ENCODE data around the gene PSTPIP2.
"Not testable (repeated sequence)": the region's sequence is repeated elsewhere in the genome, so short reads cannot be mapped to it uniquely, and the experiment has no call there.

PSTPIP2 gene

GRCh38 chr18:46071653-46072375 lies at the start of gene PSTPIP2:
Gene PSTPIP2, minus strand, starts transcription at chr18:46072260. Its CDS starts 72 bp downstream, at chr18:46072188.
- no peak for DNase-seq (ENCODE audit: low read depth in 2 of 2)

- no peak for DNase-seq (ENCODE audit: low read depth in 2 of 2)
Measured at GRCh38 chr18:46113751-46114150, 41.7 kb upstream of the PSTPIP2 start.

- DNase-seq (ENCODE audit: low read depth in 2 of 2): no peak
Measured at GRCh38 chr18:46110406-46110805, 38.3 kb upstream of the PSTPIP2 start.

DNA sequence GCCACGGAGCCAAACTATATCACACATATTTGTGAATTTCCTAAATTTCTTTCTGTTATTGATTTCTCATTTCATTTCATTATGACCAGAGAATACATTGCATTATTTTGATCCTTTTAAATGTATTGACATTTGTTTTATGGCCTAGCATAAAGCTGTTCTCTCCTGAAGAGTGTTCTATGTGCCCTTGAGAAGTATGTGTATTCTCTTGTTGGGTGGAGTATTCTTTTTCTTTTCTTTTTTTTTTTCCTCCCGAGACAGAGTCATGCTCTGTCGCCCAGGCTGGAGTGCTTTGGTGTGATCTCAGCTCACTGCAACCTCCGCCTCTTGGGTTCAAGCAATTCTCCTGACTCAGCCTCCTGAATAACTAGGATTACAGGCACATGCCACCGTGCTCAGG lies 37.3 kb upstream of the PSTPIP2 start:
- DNase-seq (ENCODE audit: low read depth in 2 of 2): no peak

DNA sequence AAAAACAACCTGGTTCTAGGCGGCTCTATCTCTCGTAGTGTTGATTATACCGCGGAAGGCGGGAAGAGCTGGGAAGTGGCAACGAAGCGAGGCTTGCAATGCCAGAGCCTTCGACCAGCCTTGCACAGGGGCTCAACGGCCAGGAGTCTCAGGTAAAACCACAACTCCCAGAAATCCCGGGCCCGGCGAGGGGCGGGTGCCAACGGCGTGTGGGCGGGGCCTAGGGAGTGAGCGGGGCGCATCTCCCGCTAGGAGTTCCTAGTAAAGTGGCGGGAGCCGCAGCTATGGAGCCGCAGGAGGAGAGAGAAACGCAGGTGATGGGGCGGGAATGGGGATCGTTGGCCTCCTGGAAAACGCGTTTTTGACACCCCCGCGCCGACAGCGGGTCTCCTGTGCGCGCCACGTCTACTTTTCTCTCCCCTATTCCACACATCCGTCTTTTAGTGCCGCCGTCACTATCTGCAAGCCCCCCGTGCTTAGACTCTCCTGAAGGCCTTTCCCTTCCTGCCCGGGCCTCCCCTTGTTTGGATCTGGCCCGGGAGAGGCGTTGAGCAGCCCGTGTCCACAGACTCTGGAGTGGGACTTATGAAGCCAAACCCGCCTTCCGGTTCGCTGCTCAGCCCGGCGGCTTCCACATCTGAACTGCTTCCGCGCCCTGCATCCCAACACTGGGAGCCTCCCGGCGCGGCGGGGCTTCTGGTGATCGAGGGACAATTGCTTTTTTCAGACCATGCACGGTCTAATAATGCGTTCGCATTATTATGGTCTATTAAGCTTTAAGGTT lies 32.3 kb upstream of the PSTPIP2 start, which contains the start of gene HAUS1:
Gene HAUS1, plus strand, starts transcription at position 258 of the 784 bp plus-strand sequence. Its CDS starts 27 bp downstream, at position 285.
- DNase-seq (ENCODE audit: low read depth in 2 of 2): peak; percentile 67 to 69

DNA sequence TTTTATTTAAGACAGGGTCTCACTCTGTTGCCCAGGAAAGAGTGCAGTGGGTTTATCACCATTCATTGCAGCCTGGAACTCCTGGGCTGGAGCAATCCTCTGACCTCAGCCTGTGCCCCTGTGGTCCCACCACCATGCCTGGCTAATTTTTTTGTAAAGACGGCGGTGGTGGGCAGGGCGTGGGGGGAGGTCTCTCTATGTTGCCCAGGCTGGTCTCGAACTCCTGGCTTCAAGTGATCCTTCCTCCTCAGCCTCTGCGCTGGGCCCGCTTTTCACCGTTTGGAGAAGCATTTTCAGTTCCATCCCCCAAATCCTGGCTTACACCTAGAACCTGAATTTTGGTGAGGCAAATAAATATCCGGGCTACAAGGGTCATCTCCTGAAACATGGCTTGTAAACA lies 27.4 kb upstream of the PSTPIP2 start:
- no peak for DNase-seq (ENCODE audit: low read depth in 2 of 2)

GRCh38 chr18:46098616-46098933 lies 26.5 kb upstream of the PSTPIP2 start:
- no peak for DNase-seq (ENCODE audit: low read depth in 2 of 2)

DNA sequence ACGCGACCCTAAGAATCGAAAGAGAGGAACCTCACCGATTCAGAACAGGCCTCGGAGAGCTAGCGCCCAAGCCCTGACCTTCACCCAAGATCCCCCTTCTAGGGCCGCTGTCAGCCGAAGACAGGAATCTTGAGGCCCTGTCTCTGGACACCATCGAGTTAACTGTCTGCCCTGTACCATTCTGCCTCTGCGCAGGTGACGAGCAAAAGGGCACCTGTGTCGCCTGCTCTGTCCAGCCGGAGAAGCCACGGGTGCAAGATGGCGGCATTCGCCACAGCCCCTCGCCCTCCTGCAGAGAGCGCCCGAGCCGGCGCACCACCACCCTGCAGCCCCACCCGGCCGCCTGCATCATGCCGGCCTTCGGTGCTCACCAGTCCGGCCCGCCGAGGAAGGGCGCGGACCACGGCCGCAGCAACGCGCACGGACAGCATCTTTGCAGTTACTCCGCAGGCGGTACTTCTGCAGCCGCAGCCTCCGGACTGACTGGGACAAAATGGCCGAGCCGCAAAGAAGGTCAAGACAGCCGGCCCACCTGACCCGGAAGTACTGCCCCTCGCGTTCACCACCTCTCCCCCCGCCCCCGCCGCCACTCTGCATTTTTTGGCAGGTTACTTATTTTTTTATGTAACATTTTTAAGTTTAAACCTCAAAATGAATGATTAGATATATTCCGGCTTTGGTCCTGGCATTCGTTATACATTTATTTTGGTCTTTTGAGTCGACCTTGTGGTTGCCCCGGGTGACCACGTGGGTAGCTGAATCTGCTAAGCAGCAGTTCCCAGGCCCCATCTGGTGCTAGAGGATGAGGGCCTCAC lies 25.9 kb upstream of the PSTPIP2 start, which contains the start of gene ATP5F1A:
Gene ATP5F1A, minus strand, starts transcription at position 496 of the 815 bp plus-strand sequence. Its CDS starts 65 bp downstream, at position 431.
- DNase-seq (ENCODE audit: low read depth in 2 of 2): peak; percentile 57 to 60

GRCh38 chr18:46097431-46097800 lies 25.4 kb upstream of the PSTPIP2 start:
- DNase-seq (ENCODE audit: low read depth in 2 of 2): no peak

DNA sequence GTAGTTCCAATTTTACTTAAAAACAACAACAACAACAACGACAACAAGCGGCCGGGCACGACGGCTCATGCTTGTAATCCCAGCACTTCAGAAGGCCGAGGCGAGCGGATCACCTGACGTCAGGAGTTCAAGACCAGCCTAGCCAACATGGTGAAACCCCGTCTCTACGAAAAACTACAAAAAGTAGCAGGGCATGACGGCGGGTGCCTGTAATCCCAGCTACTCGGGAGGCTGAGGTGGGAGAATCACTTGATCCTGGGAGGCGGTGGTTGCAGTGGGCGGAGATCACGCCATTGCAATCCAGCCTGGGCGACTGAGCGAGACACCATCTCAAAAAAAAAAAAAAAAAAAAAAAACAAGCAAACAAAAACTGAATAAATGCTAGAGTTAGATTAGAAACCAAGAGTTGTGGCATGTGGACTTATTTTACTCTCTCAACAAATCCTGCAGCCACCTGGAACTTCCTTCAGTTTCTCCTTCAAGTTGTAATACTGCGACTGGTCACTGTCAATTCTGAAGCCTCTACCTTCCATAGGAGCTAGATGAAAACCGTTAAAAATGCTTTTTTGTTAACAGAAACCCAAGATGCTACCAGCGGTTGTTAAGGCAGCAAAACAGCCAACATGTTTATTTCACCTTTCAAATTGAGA lies 24.7 kb upstream of the PSTPIP2 start:
- no peak for DNase-seq (ENCODE audit: low read depth in 2 of 2)

DNA sequence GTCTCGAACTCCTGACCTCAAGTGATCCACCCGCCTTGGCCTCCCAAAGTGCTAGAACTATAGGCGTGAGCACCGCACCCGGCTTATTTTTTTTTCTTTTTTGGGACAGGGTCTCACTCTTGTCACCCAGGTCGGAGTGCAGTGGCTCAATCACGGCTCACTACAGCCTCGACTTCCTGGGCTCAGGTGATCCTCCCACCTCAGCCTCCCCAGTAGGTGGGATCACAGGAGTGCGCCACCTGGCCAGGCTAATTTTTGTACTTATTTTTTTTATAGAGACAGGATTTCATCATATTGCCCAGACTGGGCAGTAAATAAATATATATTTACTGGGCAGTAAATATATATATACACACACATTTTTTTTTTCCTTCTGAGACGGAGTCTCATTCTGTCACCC lies 23.5 kb upstream of the PSTPIP2 start:
- no peak for DNase-seq (ENCODE audit: low read depth in 2 of 2)

- not testable (repeated sequence) for DNase-seq (ENCODE audit: low read depth in 2 of 2)
Measured at GRCh38 chr18:46088501-46088900, 16.4 kb upstream of the PSTPIP2 start.

- DNase-seq (ENCODE audit: low read depth in 2 of 2): no peak
Measured at GRCh38 chr18:46084431-46084830, 12.4 kb upstream of the PSTPIP2 start.

DNA sequence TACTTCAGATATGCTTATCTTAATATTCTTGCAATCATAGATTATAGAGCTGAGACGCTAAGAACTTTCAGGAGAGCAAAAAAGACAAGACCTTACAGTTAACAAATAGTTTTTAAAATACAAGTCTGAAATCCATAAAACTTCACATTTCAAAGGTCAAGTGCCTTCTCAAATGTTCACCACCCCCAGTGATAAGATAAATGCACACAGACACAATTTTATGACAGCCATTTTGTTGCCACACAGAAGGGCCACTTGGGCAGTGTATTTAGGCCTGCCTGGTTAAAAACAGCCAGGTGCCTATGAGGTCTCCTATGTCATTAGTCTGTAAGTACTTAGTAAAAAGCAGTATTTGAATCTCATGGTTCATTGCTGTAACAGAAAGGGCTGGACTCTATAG lies 8.1 kb upstream of the PSTPIP2 start:
- no peak for DNase-seq (ENCODE audit: low read depth in 2 of 2)

DNA sequence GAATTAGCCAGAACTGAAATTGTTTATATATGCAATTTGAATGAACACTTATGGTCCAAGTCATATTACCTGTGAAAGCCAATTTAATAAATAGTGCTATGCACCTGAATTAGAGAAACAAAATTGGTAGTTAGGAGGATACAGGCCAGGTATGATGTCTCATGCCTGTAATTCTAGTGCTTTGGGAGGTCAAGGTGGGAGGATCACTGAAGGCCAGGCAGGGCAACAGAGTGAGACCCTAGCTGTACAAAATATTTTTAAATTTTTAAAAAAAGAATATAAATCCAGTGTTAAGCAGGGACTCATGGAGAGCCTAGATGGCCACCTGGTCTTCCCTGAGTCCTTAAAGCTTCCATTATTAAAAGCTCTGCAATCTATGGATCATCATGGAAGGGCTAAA lies 7.3 kb upstream of the PSTPIP2 start:
- no peak for DNase-seq (ENCODE audit: low read depth in 2 of 2)

DNA sequence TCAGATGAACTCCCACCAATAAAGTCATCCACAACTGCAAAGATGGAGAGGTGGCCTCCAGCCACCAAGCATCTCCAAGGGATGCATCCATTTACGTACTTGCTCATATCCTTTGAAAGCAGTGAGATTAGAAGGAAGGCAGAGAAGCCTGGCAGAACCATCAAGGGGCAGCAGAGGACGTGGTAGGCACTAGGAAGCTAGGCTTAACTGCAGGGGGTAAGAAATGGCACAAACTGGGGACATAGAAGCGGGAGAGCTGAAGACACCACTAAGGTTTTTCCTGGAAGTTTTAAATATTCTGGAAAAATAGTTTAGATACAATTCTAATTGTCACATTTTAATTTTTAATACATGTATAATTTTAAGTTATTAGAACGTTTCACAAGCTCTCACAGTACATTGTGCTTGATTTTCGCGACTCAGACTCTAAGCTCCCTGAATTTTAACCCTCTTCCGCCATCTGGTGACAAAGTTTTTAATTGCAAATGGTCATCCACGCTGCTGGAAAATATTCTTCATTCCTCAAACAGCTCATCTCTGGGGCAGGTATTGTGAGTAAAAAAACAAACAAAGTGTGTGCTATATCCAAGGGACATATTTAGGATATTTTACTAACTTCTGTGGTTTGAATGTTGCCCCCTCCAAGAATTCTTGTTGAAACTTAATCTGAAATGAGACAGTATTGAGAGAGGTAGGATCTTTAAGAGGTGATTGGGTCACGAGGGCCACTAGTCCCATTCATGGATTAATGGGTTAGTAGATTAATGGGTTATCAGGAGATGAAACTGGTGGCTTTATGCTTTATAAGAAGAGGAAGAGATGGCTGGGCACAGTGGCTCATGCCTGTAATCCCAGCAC lies 1.6 kb upstream of the PSTPIP2 start:
- DNase-seq (ENCODE audit: low read depth in 2 of 2): peak; percentile 51 to 52

DNA sequence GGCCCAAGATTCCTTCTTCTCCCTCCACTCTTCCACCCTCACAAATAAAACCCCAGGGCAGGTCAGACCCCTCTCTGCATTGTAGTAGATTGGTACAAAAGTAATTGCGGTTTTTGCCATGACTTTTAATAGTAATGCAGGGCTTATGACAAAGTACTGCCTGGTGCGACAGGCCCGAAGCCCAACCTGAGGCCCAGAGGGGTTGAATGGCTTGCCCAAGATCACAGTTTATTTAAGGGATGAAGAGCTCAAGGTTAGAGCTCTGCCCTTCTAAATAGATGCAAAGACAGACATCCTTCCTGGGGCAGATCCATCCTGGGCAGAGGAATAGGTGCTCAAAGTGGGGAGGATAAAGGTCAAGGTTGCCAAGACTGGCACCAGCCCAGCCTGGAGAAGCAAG lies 899 bp upstream of the PSTPIP2 start:
- no peak for DNase-seq (ENCODE audit: low read depth in 2 of 2)

DNA sequence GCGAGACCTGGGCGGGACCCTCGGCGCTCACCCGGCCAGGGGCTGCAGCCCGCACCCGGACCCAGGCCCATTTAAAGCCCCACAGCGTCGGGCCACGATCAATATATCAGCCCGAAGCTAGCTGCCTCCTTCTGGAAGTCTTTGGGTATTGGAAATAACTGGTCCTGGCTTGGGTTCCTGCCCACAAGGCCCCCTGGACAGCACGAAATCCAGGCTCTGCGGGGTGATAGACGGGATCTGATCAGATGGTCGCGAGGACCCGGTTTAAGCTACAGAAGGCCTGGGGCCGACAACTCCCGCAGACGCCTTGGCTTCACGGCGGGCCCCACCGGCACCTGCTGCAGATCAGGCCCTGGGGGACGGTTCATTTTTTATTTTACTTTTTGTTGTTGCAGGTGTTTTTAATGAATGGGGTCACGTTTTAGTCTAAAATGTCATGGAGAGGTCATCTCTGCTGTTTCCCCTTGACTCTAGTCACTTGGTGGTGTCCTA lies 362 bp upstream of the PSTPIP2 start:
- DNase-seq (ENCODE audit: low read depth in 2 of 2): no peak

GRCh38 chr18:46070815-46071652 lies 1.0 kb downstream of the PSTPIP2 start:
- DNase-seq (ENCODE audit: low read depth in 2 of 2): no peak

GRCh38 chr18:46070232-46070631 lies 1.8 kb downstream of the PSTPIP2 start:
- DNase-seq (ENCODE audit: low read depth in 2 of 2): no peak

All from fibroblast of skin of left quadriceps (primary cell).